ENCODE data around the gene PLCL2.

Gene PLCL2

DNA sequence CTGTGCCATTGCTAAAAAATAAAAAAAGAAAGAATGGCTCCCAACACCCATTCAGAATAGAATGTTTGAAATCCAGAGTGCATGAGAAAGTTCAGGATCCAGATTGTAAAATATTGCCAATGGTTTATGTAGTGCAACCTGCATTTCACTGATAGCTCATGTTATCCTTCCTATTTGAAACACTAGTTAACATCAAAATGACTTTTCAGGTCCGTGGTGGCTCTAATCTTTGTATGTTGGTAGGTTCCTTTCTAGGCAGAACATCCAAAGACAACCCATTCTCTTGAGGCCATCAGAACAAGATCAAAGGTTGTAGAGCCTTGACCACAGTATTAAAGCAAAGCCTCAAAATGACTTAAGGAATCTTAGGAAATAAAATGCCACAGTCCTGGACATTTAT is 51.0 kb downstream of the PLCL2 start:
- Histone ChIP-seq H3K36me3 (no peaks in the 10 kb centered on the region), H3K27ac (no peak overlapping the region), H3K4me1 (no peaks in the 10 kb centered on the region), H3K27me3 (no peaks in the 10 kb centered on the region), H3K4me3 (no peak overlapping the region), H3K9me3 (no peaks in the 10 kb centered on the region)
- TF ChIP-seq, protein P1, sequence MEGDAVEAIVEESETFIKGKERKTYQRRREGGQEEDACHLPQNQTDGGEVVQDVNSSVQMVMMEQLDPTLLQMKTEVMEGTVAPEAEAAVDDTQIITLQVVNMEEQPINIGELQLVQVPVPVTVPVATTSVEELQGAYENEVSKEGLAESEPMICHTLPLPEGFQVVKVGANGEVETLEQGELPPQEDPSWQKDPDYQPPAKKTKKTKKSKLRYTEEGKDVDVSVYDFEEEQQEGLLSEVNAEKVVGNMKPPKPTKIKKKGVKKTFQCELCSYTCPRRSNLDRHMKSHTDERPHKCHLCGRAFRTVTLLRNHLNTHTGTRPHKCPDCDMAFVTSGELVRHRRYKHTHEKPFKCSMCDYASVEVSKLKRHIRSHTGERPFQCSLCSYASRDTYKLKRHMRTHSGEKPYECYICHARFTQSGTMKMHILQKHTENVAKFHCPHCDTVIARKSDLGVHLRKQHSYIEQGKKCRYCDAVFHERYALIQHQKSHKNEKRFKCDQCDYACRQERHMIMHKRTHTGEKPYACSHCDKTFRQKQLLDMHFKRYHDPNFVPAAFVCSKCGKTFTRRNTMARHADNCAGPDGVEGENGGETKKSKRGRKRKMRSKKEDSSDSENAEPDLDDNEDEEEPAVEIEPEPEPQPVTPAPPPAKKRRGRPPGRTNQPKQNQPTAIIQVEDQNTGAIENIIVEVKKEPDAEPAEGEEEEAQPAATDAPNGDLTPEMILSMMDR (IDR thresholded peaks at IDR 0.05): no peak
- DNase-seq: no peak
- intact Hi-C loops (cut with DNase I; ENCODE audit: low total_unique reads): no loop called here

DNA sequence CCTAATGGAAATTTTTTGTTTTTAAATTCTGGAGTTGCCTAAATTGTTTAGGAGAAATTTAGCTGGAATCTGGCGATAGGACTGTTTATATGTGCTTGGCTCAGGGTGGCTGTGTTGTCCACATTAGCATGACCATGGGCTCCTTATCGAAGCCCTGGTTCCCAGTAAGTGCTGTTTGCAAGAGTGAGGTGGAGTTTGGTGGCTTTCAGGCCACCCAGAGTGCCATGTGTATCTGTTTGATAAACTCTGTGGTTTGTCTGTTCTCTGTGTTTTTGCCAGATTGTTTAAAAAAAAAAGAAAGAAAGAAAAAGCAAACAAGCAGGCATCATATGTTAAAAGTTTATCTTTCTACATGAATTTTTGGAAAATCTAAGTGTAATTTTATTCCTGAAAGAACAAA is 51.5 kb downstream of the PLCL2 start:
- H3K4me3 ChIP-seq: no peak overlapping the region
- H3K4me1 ChIP-seq: no peaks in the 10 kb centered on the region
- intact Hi-C loops (cut with DNase I; ENCODE audit: low total_unique reads): no loop called here

DNA sequence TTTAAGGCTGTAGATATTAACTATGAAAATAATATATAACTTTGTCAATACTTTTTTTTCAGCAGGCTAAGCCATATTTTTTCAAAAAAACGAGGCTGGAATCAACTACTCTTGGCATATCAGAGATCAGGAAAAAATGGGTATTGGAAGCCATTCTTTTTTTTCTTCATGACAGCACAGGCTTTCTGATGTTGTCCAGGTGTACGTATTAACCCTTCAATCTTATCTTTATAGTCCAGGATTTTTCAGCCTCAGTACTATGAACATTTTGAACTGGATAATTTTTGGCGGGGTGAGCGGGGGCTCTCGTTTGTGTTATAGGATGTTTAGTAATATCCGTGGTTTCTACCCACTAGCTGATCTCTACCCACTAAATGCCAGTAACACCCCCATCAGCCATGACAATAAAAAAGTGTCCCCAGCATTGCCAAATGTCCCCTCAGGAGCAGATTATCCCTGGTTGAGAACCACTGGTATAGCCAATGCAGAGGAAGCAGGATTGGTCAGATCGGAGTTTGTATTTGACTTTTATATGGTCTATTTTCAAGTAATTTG is 52.0 kb downstream of the PLCL2 start:
- H3K27ac ChIP-seq: no peak overlapping the region
- H3K27me3 ChIP-seq: no peaks in the 10 kb centered on the region
- H3K36me3 ChIP-seq: no peaks in the 10 kb centered on the region
- intact Hi-C loops (cut with DNase I; ENCODE audit: low total_unique reads): no loop called here
- DNase-seq: no peak
- H3K4me1 ChIP-seq: no peaks in the 10 kb centered on the region
- H3K9me3 ChIP-seq: no peaks in the 10 kb centered on the region
- TF ChIP-seq, protein P1 (IDR thresholded peaks at IDR 0.05): no peak
- H3K4me3 ChIP-seq: no peak overlapping the region

More for the DNA sequence above, 51.5 kb downstream of the PLCL2 start:
- no peak overlapping the region for H3K27ac ChIP-seq
- TF ChIP-seq, protein P1 (IDR thresholded peaks at IDR 0.05): no peak
- no peaks in the 10 kb centered on the region for H3K36me3 ChIP-seq
- H3K9me3 ChIP-seq: no peaks in the 10 kb centered on the region
- no peaks in the 10 kb centered on the region for H3K27me3 ChIP-seq
- DNase-seq: no peak

DNA sequence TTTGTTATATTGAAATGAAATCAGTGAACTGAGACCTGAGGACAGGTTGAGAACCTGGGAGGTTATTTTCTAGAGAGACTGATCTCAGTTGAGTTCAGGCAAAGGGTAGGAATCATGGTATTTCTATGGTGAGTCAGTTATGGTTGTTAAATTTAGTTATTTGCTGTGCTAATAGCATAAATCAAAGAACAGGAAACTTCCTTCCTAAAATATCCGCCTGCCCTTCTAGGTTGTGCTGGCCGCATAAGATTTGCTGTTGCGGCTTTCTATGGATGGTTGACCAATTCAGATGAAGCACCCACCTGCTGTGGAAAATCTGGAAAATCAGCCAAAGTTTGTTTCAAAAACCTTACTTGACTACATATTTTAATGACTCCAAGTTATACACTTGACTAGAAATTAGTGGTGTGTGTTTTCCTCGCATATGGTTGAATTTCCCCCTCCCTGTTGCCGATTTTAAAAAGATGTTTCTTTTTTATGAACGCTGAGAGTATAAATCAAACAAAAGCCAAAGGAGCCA is 52.6 kb downstream of the PLCL2 start:
- intact Hi-C loops (cut with DNase I; ENCODE audit: low total_unique reads): no loop called here
- DNase-seq: no peak
- Histone ChIP-seq H3K4me3 (no peak overlapping the region), H3K9me3 (no peaks in the 10 kb centered on the region), H3K36me3 (no peaks in the 10 kb centered on the region), H3K4me1 (no peaks in the 10 kb centered on the region), H3K27ac (no peak overlapping the region), H3K27me3 (no peaks in the 10 kb centered on the region)
- TF ChIP-seq, protein P1 (IDR thresholded peaks at IDR 0.05): no peak

- H3K36me3 ChIP-seq: no peaks in the 10 kb centered on the region
- TF ChIP-seq, protein P1 (IDR thresholded peaks at IDR 0.05): no peak
- H3K27me3 ChIP-seq: no peaks in the 10 kb centered on the region
- no peak for DNase-seq
- H3K9me3 ChIP-seq: no peaks in the 10 kb centered on the region
- H3K4me1 ChIP-seq: peaks cover 0 to 8% (median 0%) of the 10 kb centered on the region in 4 donors
- no peak overlapping the region for H3K4me3 ChIP-seq
- intact Hi-C loops (cut with DNase I; ENCODE audit: low total_unique reads): no loop called here
- H3K27ac ChIP-seq: no peak overlapping the region
These were observed 56.3 kb downstream of the PLCL2 start for GRCh38 chr3:16940769-16941700.

All from tibial artery (tissue), 4 donors.